ENCODE results near the gene MACF1. TPM values are rescaled to one million over a fixed set of nuclear protein-coding genes. Genes with fewer than 3 reads are reported as not detected.

MACF1 gene
- total and polyA plus RNA-seq, 9 donors: 198 to 352 (median 263) TPM

- Histone ChIP-seq H3K36me3 (ENCODE audit: control insufficient read depth, insufficient read depth, low read length) (peaks cover 54% of the 10 kb centered on the region), H3K27ac (ENCODE audit: low read length) (no peak overlapping the region), H3K9me3 (replicated peaks; ENCODE audit: control insufficient read depth, low read depth, low read length) (no peaks in the 10 kb centered on the region), H3K4me1 (ENCODE audit: control insufficient read depth, insufficient read depth, low read length) (no peaks in the 10 kb centered on the region), H3K4me3 (ENCODE audit: low read length) (no peak overlapping the region), H3K27me3 (ENCODE audit: control insufficient read depth, insufficient read depth, low read length) (no peaks in the 10 kb centered on the region)
- WGBS (ENCODE audit: insufficient coverage): no CpG with 5 or more reads among the region's 1 CpG
- DNase-seq: peak; percentile 10
Measured at GRCh38 chr1:39368045-39368444, 163.6 kb downstream of the MACF1 start.

GRCh38 chr1:39369565-39369964 lies 165.1 kb downstream of the MACF1 start:
- Histone ChIP-seq H3K27me3 (ENCODE audit: control insufficient read depth, insufficient read depth, low read length) (no peaks in the 10 kb centered on the region), H3K36me3 (ENCODE audit: control insufficient read depth, insufficient read depth, low read length) (peaks cover 59% of the 10 kb centered on the region), H3K4me3 (ENCODE audit: low read length) (no peak overlapping the region), H3K9me3 (replicated peaks; ENCODE audit: control insufficient read depth, low read depth, low read length) (no peaks in the 10 kb centered on the region), H3K27ac (ENCODE audit: low read length) (no peak overlapping the region), H3K4me1 (ENCODE audit: control insufficient read depth, insufficient read depth, low read length) (no peaks in the 10 kb centered on the region)
- 80% methylated on average over 1 of the region's 4 CpGs for WGBS (ENCODE audit: insufficient coverage)
- peak; percentile 34 for DNase-seq

- H3K4me1 ChIP-seq (ENCODE audit: control insufficient read depth, insufficient read depth, low read length): no peaks in the 10 kb centered on the region
- no peak overlapping the region for H3K4me3 ChIP-seq (ENCODE audit: low read length)
- H3K27ac ChIP-seq (ENCODE audit: low read length): no peak overlapping the region
- DNase-seq: no peak
- no peaks in the 10 kb centered on the region for H3K27me3 ChIP-seq (ENCODE audit: control insufficient read depth, insufficient read depth, low read length)
- peaks cover 55% of the 10 kb centered on the region for H3K36me3 ChIP-seq (ENCODE audit: control insufficient read depth, insufficient read depth, low read length)
- H3K9me3 ChIP-seq (replicated peaks; ENCODE audit: control insufficient read depth, low read depth, low read length): no peaks in the 10 kb centered on the region
- WGBS (ENCODE audit: insufficient coverage): 100% methylated on average over 1 of the region's 1 CpG
Measured at GRCh38 chr1:39370602-39371001, 166.1 kb downstream of the MACF1 start.

GRCh38 chr1:39372105-39372504 lies 167.6 kb downstream of the MACF1 start:
- Histone ChIP-seq H3K27ac (ENCODE audit: low read length) (no peak overlapping the region), H3K4me1 (ENCODE audit: control insufficient read depth, insufficient read depth, low read length) (no peaks in the 10 kb centered on the region), H3K36me3 (ENCODE audit: control insufficient read depth, insufficient read depth, low read length) (peaks cover 50% of the 10 kb centered on the region), H3K4me3 (ENCODE audit: low read length) (no peak overlapping the region), H3K27me3 (ENCODE audit: control insufficient read depth, insufficient read depth, low read length) (no peaks in the 10 kb centered on the region), H3K9me3 (replicated peaks; ENCODE audit: control insufficient read depth, low read depth, low read length) (no peaks in the 10 kb centered on the region)
- DNase-seq: no peak

- Histone ChIP-seq H3K27me3 (ENCODE audit: control insufficient read depth, insufficient read depth, low read length) (no peaks in the 10 kb centered on the region), H3K4me1 (ENCODE audit: control insufficient read depth, insufficient read depth, low read length) (no peaks in the 10 kb centered on the region), H3K9me3 (replicated peaks; ENCODE audit: control insufficient read depth, low read depth, low read length) (no peaks in the 10 kb centered on the region), H3K4me3 (ENCODE audit: low read length) (no peak overlapping the region), H3K36me3 (ENCODE audit: control insufficient read depth, insufficient read depth, low read length) (peaks cover 40% of the 10 kb centered on the region), H3K27ac (ENCODE audit: low read length) (no peak overlapping the region)
- DNase-seq: no peak
- 100% methylated on average over 2 of the region's 7 CpGs for WGBS (ENCODE audit: insufficient coverage)
Measured at GRCh38 chr1:39376656-39377055, 172.2 kb downstream of the MACF1 start.

- no peak for DNase-seq
- Histone ChIP-seq H3K27ac (ENCODE audit: low read length) (no peak overlapping the region), H3K36me3 (ENCODE audit: control insufficient read depth, insufficient read depth, low read length) (peaks cover 34% of the 10 kb centered on the region), H3K4me1 (ENCODE audit: control insufficient read depth, insufficient read depth, low read length) (no peaks in the 10 kb centered on the region), H3K27me3 (ENCODE audit: control insufficient read depth, insufficient read depth, low read length) (no peaks in the 10 kb centered on the region), H3K9me3 (replicated peaks; ENCODE audit: control insufficient read depth, low read depth, low read length) (no peaks in the 10 kb centered on the region), H3K4me3 (ENCODE audit: low read length) (no peak overlapping the region)
- WGBS (ENCODE audit: insufficient coverage): 24% methylated on average over 2 of the region's 2 CpGs
Measured at GRCh38 chr1:39378377-39378776, 173.9 kb downstream of the MACF1 start.

GRCh38 chr1:39379187-39379586 lies 174.7 kb downstream of the MACF1 start:
- Histone ChIP-seq H3K4me3 (ENCODE audit: low read length) (no peak overlapping the region), H3K9me3 (replicated peaks; ENCODE audit: control insufficient read depth, low read depth, low read length) (no peaks in the 10 kb centered on the region), H3K27me3 (ENCODE audit: control insufficient read depth, insufficient read depth, low read length) (no peaks in the 10 kb centered on the region), H3K36me3 (ENCODE audit: control insufficient read depth, insufficient read depth, low read length) (peaks cover 32% of the 10 kb centered on the region), H3K4me1 (ENCODE audit: control insufficient read depth, insufficient read depth, low read length) (no peaks in the 10 kb centered on the region), H3K27ac (ENCODE audit: low read length) (no peak overlapping the region)
- 81% methylated on average over 2 of the region's 2 CpGs for WGBS (ENCODE audit: insufficient coverage)
- DNase-seq: no peak

- H3K4me1 ChIP-seq (ENCODE audit: control insufficient read depth, insufficient read depth, low read length): no peaks in the 10 kb centered on the region
- H3K4me3 ChIP-seq (ENCODE audit: low read length): no peak overlapping the region
- peaks cover 32% of the 10 kb centered on the region for H3K36me3 ChIP-seq (ENCODE audit: control insufficient read depth, insufficient read depth, low read length)
- no peaks in the 10 kb centered on the region for H3K9me3 ChIP-seq (replicated peaks; ENCODE audit: control insufficient read depth, low read depth, low read length)
- H3K27me3 ChIP-seq (ENCODE audit: control insufficient read depth, insufficient read depth, low read length): no peaks in the 10 kb centered on the region
- H3K27ac ChIP-seq (ENCODE audit: low read length): no peak overlapping the region
- no peak for DNase-seq
Measured at GRCh38 chr1:39380036-39380435, 175.5 kb downstream of the MACF1 start.

- Histone ChIP-seq H3K4me3 (ENCODE audit: low read length) (no peak overlapping the region), H3K9me3 (replicated peaks; ENCODE audit: control insufficient read depth, low read depth, low read length) (no peaks in the 10 kb centered on the region), H3K36me3 (ENCODE audit: control insufficient read depth, insufficient read depth, low read length) (peaks cover 42% of the 10 kb centered on the region), H3K27me3 (ENCODE audit: control insufficient read depth, insufficient read depth, low read length) (no peaks in the 10 kb centered on the region), H3K27ac (ENCODE audit: low read length) (no peak overlapping the region), H3K4me1 (ENCODE audit: control insufficient read depth, insufficient read depth, low read length) (no peaks in the 10 kb centered on the region)
- no peak for DNase-seq
- no CpG with 5 or more reads among the region's 5 CpGs for WGBS (ENCODE audit: insufficient coverage)
Measured at GRCh38 chr1:39381839-39382238, 177.3 kb downstream of the MACF1 start.

GRCh38 chr1:39384305-39384704 lies 179.8 kb downstream of the MACF1 start:
- WGBS (ENCODE audit: insufficient coverage): no CpG with 5 or more reads among the region's 2 CpGs
- H3K9me3 ChIP-seq (replicated peaks; ENCODE audit: control insufficient read depth, low read depth, low read length): no peaks in the 10 kb centered on the region
- no peak overlapping the region for H3K4me3 ChIP-seq (ENCODE audit: low read length)
- H3K27ac ChIP-seq (ENCODE audit: low read length): no peak overlapping the region
- no peak for DNase-seq
- H3K27me3 ChIP-seq (ENCODE audit: control insufficient read depth, insufficient read depth, low read length): no peaks in the 10 kb centered on the region
- peaks cover 55% of the 10 kb centered on the region for H3K36me3 ChIP-seq (ENCODE audit: control insufficient read depth, insufficient read depth, low read length)
- no peaks in the 10 kb centered on the region for H3K4me1 ChIP-seq (ENCODE audit: control insufficient read depth, insufficient read depth, low read length)
